NCI-H69 (cell line): ENCODE data around the gene BTBD9.

Experiments
- DNase-seq: peaks from one replicate; lab custom pipeline; 2025; lab: John Stamatoyannopoulos, UW

The BTBD9 gene

DNA sequence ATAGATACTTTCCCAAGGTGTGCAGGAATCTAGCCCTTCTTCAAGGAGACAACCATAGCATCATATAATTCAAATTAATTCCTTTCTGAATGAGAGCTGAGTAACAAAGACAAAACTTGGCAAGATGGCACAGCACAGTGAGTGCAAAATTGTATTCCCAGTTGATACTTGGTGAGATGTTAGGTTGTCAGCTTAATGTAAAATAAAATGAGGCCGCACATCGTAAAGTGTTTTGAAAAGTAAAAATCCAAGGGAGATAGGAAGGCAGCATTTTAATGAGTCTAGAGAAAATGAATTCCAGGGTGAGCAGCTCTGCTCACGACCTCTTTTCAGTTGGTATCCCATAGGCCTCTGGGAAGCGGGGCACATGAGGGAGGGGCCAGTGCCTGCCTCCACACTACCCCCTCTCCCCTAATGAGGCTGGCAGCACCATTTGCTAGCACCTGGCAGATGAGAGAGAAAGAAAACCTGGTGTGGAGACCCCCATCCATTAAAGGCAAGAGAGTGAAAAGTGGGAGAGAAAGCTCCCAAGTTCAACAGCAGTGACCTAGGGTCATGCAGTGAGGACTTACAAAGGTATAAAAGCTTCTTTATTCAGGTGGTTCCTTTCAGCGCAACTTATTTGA, 158.4 kb downstream of the BTBD9 start:
- no peak for DNase-seq

DNA sequence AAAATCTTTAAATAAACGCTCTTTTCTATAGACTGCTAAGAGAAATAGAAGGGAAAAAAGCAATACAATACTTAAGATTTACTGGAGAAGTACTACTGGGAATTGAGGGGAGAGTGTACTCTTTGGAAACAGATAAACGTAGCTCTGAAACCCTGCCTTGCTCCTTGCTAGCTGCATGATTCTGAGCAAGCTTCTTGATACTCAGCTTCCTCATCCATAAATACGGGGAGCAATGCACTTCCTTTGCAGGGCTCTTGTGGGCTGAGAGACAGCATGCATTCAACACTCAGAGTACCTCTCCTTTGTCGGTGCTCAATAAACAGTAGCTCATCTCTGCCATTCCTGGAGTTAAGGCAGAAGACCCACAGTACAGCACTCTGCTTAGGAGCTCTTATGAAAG, 159.7 kb downstream of the BTBD9 start:
- DNase-seq = no peak

DNA sequence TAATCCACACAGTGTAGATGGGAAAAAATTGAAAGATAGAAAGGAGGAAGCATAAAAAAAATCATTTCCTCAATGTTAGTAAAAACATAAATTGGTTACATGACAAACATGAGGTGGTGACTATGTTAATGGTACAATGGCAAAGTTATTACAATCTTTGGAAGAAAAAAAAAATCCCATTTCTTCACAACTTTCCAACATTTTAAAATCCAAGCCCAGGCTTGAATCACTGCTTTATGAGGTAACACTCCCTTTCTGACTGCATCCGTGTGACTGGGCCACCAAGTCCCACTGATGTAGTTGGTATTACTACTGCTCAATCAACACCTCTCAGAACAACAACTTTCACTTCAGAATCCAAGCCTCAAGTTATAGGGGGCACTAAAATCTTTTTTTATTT, 160.4 kb downstream of the BTBD9 start:
- no peak for DNase-seq

DNA sequence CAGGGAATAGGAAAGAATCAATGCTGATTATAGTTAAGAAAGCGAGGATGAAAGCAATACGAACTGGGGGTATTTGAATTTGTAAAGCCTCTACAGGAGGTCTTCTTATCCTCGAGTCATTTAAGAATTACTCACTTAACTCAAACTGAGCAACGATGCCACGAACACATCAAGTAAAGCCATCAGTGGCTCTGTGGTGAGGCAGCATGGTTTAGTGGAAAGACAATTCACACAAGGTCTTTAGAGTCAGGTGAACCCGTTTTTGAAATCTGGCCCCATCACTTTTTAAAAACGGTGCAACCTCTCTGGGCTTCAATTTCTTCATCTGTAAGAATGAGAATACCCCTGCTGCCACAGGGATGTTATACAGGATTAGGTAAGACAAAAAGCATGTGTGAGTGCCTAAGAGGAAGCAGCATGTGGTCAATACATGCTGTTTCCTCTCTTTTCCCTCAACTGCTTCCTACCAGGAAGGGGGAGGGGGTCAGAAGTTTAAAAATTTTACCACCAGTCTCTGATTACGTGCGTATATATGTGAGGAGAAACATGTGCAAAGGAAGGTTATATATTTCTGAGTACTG, 162.0 kb downstream of the BTBD9 start:
- DNase-seq = peak; percentile 49

DNA sequence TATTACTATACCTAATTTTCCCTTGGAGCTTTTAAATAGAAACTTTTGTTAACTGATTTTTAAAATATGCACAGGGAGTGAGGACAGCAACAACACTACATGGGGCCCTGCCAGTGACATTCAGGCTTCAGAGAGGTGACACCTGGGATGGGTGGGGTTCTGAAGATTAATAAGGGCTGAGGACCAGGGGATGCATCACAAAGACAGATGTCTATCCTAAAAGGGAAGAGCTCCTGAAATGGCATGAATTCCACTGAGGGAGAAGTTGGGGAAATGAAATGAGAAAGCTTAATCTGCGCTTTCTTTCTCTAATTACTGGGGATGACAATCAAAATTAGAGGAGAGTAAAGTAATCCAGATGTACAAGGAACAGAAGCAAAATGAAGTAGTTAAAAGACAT, 162.8 kb downstream of the BTBD9 start:
- no peak for DNase-seq

DNA sequence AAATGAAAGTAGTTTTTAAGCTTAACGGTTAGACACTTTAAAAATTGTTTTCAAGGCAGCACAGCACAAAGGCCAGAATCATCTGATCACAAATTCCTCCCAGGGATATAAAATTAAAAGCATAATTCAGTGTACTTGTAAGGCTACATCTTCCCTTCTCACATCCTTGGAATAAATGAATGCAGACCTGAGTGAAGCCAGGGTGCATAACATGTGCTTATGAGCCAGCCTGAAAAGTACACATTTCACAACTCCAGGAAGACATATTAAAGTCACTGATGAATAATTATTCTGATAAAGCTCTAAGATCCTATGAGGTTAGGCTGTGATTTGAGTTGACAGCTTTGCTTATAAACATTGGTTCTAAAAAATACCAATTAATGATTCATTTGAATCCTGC, 163.6 kb downstream of the BTBD9 start:
- no peak for DNase-seq

DNA sequence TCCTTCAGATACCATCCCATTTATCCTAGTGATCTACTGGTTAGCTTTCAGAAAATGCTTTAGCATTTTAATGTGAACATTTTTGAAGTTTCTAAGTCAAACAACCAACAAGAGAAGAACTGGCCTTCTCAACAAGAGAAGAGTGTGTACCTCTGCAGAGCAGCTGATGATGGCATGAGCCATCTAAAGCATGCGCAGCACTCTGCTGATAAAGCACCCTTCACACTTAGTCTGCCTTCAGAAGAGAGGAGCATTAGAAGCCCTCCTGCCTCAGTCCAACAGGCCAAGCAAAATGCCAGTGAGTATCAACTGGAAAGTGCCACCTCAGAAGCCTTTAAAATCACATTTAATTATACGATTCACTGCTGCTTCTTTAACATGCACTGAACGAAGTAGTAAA, 169.2 kb downstream of the BTBD9 start:
- DNase-seq = no peak

DNA sequence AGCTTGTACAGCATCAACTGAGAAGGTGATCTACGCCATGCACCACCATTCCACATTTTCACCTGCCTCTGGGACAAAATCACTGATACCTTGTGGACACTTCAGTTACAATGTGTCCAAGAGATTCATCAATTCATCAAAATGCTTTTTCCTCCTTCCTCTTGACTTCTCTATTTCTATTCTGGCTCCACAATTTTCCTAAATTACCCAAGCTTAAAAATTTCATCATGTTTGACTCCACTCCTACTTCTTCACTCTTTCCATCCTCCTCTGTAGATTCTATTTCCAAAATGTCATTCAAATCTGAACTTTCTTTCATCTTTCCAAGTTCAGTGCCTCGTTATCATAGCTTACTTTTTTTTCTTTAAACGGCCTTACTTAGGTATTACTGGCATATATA, 172.2 kb downstream of the BTBD9 start:
- DNase-seq = no peak

DNA sequence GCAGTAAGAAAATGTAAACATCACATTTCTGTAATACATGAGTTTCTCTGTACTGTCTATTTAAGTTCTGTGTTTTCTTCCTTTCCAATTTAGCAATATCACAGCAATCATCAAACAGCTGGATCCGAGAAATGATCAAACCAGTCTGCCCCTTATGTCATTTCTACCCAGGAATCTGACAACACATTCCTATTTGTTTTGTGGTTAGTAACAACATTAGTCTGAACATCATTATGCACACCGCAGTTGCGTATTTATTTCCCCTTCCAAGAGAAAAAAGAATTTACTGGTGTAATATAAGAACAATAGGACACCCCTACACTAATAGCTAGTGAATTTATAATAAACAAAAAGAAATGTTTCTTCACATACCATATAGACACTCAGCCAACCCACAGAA, 179.5 kb downstream of the BTBD9 start:
- DNase-seq = no peak

DNA sequence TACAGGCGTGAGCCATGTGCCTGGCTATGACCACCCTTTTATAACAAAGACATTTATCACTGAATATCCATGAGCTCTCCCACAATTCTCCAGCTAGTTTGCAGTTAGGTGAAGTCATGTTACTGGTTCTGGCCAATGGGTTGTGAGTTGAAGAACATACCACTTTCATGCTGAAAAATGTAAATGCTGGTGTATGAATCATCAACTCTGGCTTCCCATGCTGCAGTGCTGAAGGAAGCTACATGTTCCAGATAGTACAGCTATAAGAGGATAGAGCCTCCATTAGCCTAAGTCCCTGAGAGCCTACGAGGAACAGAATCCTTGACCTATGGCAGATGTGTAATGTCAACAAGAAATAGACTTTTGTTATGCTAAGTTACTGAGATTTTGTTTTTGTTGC, 180.4 kb downstream of the BTBD9 start:
- no peak for DNase-seq

DNA sequence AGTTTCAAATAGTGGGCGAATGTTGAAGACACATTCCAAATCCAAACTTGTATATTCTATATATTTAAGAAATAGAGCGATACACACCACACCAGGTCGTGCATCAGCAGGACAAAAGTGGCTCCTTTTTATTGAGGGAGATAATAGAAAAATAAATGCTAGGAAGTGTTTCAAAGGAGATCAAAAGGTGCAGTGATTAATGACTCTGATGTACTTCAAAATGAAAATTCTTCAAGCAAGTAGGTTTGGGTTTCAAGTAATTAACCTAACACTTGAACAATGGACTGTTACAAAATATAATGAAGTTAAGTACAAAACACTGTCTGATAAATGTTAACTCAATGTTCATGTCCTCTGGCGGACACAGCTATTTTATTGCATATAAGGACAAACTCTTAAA, 185.9 kb downstream of the BTBD9 start:
- DNase-seq = no peak

DNA sequence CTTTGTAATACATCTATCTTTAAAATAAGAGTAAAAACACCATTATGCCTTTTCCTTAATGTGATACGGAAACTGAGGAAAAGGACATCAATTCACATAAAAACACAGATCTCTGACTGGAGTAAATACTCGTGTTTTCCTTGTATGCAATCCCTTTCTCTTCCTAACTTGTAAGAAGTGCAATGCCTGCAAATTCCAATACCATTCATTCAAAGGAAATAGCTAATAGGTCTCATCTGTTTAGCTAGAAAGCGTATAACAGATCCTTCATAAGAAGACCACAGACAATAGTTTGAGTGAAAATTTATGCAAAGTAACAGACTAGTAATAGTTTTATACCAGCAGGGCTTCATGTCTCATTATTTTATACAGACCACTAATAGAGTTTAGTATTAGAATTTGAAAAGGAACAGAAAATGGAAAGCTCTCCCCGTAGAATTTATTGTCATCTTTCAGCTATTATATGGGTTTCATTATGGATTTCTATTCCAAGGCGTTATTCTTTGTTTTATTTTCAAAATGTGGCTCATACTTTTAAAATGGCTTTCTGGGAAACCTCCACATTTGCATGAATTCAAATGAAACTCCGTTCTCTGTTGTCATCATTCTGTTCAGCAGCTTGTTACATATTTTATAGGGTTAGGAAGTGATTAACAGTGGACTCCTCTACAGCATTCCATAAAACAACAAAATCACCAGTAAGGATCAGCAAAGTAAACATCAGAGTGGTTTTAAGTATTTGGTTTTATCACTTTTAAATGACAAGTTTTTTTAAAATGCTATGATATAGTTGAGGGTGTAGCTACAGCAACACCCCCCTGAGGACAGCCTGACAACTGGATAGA, 186.7 kb downstream of the BTBD9 start:
- no peak for DNase-seq

DNA sequence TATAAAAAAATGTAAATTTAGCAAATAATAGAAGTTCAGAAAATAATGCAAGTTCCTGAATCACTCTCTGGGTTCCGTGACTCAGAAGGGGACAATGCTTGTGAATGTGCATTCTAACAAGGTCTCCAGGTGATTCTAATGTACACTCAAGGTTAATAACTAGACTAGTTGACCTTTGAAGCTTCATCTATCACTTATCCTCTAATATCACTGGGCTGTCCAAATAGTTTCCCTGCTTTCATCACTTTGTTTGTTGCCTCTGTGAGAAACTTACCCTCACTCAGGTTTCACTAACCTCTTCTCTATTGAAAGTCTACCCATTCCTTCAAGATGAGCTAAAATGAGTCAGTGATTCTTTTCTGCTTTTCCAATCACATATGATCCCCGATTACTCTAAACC, 189.0 kb downstream of the BTBD9 start:
- DNase-seq = no peak

DNA sequence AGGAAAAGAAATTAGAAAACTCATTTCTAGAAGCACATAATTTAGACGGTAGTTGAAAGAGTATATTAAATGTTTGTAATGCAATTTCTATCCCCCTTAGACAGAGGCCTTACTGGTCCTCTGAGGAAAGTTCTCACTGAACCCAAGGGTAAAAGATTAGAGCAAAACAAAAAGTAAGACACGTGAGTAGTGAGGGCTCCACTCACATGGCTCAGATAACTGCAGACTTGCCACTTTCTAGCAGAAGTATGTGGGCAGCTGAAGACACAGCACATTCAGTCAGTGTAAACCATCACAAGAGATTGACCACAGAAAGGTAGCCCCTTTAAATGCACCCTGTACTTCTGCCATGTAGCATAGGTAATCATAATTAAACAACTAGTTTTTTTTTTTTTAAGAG, 193.8 kb downstream of the BTBD9 start:
- DNase-seq = no peak

DNA sequence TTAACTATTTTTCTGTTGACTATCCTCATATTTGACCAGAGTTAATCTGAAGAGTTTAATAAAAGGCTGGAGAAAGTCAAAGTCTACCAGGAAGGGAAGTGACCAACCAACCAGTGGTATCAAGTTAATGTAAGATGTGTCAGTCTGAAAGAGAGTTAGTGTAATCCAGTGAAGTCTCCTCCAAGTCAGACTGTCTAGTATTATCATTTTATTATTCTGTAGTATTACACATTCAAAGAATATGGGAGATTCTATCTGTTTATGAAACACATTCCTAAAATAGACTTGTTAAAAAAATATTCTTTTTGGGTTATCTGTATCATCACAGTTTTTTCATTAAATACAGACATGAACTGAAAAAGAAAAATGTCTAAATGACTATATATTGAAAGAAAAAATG, 194.4 kb downstream of the BTBD9 start:
- DNase-seq = no peak

DNA sequence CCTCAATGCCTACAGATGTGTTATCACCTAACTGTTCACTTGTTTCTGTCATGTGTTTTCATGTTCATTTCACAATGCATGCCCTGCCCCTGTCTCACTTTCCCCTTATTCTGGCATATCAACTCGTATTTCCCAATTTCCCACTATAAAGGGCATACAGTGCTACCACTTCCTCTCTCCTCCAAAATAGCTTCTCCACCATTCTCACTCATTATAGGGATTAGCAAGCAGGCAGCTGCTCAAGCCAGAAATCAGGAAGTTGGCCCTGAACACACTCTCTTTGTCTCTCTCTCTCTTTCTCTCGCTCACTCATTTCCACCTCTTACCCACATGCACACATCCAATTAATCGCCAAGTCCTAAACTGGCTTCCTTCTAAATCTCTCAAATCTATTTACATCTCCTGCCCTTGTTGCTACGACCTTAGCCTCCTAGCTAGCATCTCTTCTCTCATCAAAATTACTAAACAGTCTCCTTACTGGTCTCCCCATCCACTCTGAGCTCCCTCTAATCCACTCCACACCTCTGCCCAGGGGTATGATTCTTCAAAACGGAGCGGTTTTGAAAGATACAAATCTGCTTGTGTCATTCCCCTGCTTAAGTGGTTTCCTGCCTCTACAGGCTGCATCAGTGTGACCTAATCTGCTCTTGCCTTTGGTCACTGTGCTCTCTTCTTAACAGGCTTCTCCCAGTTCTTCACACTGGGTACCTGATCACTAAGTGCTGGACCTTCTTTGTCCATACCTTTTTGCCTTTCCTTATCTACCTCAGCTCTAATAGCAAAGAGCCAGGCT, 196.2 kb downstream of the BTBD9 start:
- DNase-seq = peak; percentile 9

DNA sequence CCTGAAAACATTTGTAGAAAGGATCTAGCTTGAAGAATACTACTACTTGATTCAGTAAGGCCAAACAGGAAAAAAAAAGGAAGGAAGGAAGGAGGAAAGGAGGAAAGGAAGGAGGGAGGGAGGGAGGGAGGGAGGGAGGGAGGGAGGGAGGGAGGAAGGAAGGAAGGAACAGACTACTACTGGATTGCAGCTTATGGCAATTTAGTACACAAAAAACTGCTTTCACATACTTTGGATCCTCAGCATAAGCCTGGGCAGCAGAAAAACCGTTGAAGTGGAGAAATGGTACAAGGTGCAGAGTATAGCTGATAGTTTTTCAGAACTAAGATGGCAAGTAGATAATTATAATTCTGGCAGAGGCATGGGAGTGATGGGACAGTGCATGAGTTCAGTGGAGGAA, 201.6 kb downstream of the BTBD9 start:
- no peak for DNase-seq

DNA sequence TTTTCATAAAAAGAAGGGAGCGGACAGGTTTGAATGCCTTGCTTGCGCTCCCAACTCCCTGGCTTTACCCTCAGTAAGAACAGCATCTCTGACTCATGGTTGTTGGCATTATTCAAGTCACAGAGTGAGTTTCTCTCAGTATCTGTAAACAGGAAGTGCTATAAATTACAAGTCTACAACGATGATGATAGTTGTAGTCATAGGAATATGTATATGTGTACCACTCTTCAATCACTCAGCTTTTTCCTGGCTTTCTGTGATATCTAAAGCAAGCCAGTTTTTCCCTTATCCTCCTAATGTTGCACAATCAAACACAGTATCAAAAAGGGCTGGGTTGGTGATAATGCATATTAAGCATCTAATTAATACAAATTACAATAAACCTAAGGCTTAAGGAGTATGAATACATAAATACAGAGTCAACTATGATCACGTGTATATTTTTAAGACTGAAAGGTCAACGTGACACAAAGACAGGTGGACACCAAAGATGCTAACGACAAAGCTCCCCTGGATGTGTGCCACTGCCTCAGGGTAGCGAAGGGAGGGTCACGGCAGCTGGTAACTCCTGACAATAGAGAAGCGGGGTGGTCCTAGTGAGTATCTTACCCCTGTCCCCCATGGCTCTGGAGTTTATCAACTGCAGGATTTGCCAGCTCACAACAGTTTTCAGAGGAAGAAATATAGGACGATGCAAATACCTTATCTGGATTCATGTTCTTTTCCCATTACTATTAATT, 202.8 kb downstream of the BTBD9 start:
- DNase-seq = peak; percentile 69

DNA sequence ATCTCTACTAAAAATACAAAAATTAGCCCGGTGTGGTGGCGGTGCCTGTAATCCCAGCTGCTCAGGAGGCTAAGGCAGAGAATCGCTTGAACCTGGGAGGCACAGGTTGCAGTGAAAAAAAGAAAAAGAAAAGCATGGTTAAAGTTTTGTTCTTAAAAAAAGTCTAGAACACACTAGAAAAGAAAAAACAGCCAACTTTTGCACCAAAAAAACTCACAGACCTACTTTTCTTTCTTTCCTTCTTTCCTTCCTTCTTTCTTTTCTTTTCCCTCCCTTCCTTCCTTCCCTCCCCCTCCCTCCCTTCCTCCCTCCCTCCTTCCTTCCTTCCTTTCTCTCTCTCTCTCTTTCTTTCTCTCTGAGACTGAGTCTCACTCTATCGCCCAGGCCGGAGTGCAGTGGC, 204.4 kb downstream of the BTBD9 start:
- DNase-seq = no peak

DNA sequence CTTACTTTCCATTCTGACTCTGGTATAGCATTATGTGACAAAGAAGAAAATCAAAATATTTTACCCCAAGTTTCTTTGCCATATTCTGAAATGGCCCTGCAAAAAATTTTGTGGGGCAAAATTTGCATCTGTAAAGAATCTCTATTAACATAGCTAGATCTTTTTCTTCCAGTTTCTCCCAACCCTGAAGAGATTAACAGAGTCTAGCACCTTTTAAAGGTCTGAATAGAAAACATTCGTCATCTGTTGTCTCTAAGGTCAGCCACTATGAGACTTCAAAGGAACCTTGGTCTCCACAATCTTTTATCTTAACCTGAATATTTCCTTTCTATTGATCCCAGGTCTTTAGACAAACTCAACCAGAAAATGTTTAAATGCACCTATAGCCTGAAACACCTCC, 205.7 kb downstream of the BTBD9 start:
- DNase-seq = no peak

DNA sequence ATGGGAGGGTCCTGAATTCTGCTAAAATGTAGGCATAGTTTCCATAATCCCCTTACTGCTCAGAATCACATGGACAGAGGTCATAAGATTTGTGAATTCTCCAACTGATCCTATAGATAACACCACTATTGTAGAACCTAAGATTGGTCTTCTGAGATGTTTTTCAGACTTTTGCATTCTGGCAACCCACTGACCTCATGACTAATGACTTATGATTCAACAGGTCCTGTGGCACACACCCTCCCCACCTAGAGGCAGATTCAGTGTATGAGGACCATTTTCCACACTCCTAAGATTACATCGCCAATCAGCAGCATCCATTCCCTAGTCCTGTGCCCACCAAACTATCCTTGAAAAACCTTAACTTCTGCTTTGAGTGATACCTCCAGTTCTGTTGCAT, 207.2 kb downstream of the BTBD9 start:
- DNase-seq = no peak

DNA sequence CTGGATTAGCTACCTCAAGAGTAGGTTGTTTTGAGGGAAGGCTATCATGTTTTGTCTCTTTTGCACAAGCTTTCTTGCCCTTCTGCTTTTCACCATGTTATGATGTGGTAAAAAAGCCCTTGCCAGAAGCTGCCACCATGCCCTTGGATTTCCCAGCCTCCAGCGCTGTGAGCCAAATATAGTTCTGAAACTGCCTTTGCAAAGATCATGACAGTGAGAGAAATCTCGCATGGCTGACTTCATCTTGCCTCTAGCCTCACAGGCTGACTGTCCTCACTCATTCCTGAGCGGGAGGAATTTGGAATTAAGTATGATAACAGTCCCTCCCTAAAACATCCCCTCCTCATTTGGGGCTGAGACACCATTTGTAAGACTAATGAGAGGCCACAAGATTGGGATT, 207.7 kb downstream of the BTBD9 start:
- DNase-seq = no peak
